Choroid plexus epithelial cell (primary cell): ENCODE results near the gene SLC39A7.

Source experiments
- DNase-seq: peaks from one replicate; pipeline ENCODE4 v3.0.0-alpha.2; 2010; ENCODE audit warnings: low read depth
- H3K4me3 ChIP-seq: 2 replicates; pipeline ENCODE4 v1.5.1; 2011; ENCODE audit warnings: low read depth, mild to moderate bottlenecking, control low read depth, low read length, moderate library complexity
- CTCF ChIP-seq: conservative IDR thresholded peaks from 2 replicates; pipeline ENCODE4 v1.5.1; 2011; ENCODE audit warnings: low read depth, mild to moderate bottlenecking, control low read depth, inconsistent platforms, low read length, moderate library complexity

SLC39A7 gene

GRCh38 chr6:33166363-33166762, 34.3 kb upstream of the SLC39A7 start:
- no peak for DNase-seq
- TF ChIP-seq CTCF: no peak
- H3K4me3 ChIP-seq: no peak overlapping the region

GRCh38 chr6:33166811-33167210, 33.9 kb upstream of the SLC39A7 start:
- DNase-seq: no peak
- TF ChIP-seq CTCF: no peak
- no peak overlapping the region for H3K4me3 ChIP-seq

- H3K4me3 ChIP-seq: no peak overlapping the region
- DNase-seq: no peak
- TF ChIP-seq CTCF: no peak
Measured at GRCh38 chr6:33167374-33168283, 33.0 kb upstream of the SLC39A7 start.

GRCh38 chr6:33168284-33168601, 32.4 kb upstream of the SLC39A7 start:
- no peak for TF ChIP-seq CTCF
- no peak for DNase-seq
- H3K4me3 ChIP-seq: no peak overlapping the region

- H3K4me3 ChIP-seq: no peak overlapping the region
- no peak for TF ChIP-seq CTCF
- DNase-seq: no peak
Measured at GRCh38 chr6:33168639-33169038, 32.0 kb upstream of the SLC39A7 start.

- no peak for DNase-seq
Measured at GRCh38 chr6:33169291-33170175, 31.1 kb upstream of the SLC39A7 start.

More at GRCh38 chr6:33169291-33170175, 31.1 kb upstream of the SLC39A7 start:
- no peak for TF ChIP-seq CTCF
- H3K4me3 ChIP-seq: no peak overlapping the region
